Hematopoietic multipotent progenitor cell treated with erythropoietin and hydrocortisone succinate and interleukin-3 and kit ligand, for 15 days (in vitro differentiated cells): ENCODE data around the gene CEP350.

Experiments
- DNase-seq: peaks from one replicate; pipeline ENCODE4 v3.0.0-alpha.2; 2015; ENCODE audit warnings: low spot score

The CEP350 gene

GRCh38 chr1:179954493-179955286 lies at the start of gene CEP350:
TSS of gene CEP350 (plus strand) at chr1:179954810. CDS start at chr1:179986182, 31,372 bp downstream.
- peak; percentile 98 for DNase-seq

- no peak for DNase-seq
Observed at GRCh38 chr1:179910934-179911333, 43.7 kb upstream of the CEP350 start.

GRCh38 chr1:179911812-179912211 lies 42.8 kb upstream of the CEP350 start:
- DNase-seq = no peak

GRCh38 chr1:179917601-179918429 lies 36.8 kb upstream of the CEP350 start:
- DNase-seq = no peak

GRCh38 chr1:179921472-179921871 lies 33.1 kb upstream of the CEP350 start:
- no peak for DNase-seq

GRCh38 chr1:179921981-179922872 lies 32.4 kb upstream of the CEP350 start:
- DNase-seq = no peak

- DNase-seq = no peak
Observed at GRCh38 chr1:179923029-179923428, 31.6 kb upstream of the CEP350 start.

- no peak for DNase-seq
Observed at GRCh38 chr1:179924268-179924667, 30.3 kb upstream of the CEP350 start.

- no peak for DNase-seq
Observed at GRCh38 chr1:179925302-179925701, 29.3 kb upstream of the CEP350 start.

- no peak for DNase-seq
Observed at GRCh38 chr1:179925922-179926849, 28.4 kb upstream of the CEP350 start.

GRCh38 chr1:179926850-179927205 lies 27.8 kb upstream of the CEP350 start:
- no peak for DNase-seq

- no peak for DNase-seq
Observed at GRCh38 chr1:179929955-179930798, 24.4 kb upstream of the CEP350 start.

GRCh38 chr1:179930867-179931266 lies 23.7 kb upstream of the CEP350 start:
- no peak for DNase-seq

- no peak for DNase-seq
Observed at GRCh38 chr1:179933219-179933618, 21.4 kb upstream of the CEP350 start.

GRCh38 chr1:179935909-179936496 lies 18.6 kb upstream of the CEP350 start:
- DNase-seq = no peak

- DNase-seq = no peak
Observed at GRCh38 chr1:179937668-179938254, 16.8 kb upstream of the CEP350 start.

- DNase-seq = no peak
Observed at GRCh38 chr1:179938752-179939151, 15.9 kb upstream of the CEP350 start.

- no peak for DNase-seq
Observed at GRCh38 chr1:179939941-179940340, 14.7 kb upstream of the CEP350 start.

- DNase-seq = no peak
Observed at GRCh38 chr1:179941454-179941853, 13.2 kb upstream of the CEP350 start.
